Activated naive CD4-positive, alpha-beta T cell treated with anti-CD3 and anti-CD28 coated beads, Interleukin-2, amount 50 U/mL, for 16 hours (primary cell): ENCODE data around the gene L3MBTL4.
"Not testable (repeated sequence)": the region's sequence is repeated elsewhere in the genome, so short reads cannot be mapped to it uniquely, and the experiment has no call there.

ENCODE experiments used
- DNase-seq: peaks from one replicate; pipeline ENCODE4 v3.0.0-alpha.2; 2020

The L3MBTL4 gene

DNA sequence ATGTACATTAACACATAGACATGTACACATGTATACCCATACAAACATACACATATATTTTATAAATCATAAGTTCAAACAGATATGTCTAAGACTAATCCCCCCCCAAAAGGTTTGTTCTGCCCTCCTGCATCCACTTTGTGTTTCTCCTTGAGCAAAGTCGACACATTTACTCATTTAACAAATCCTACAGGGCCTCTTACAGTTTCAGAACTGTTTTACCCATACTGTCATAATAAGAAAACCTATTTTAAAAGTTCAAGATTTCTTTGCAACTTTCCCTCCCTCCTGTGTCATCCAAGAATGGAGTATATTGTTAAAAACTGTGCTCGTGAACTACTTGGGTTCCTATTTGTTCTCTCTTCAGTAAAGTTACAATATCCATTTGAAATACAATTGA, 166.7 kb downstream of the L3MBTL4 start:
- DNase-seq = no peak

DNA sequence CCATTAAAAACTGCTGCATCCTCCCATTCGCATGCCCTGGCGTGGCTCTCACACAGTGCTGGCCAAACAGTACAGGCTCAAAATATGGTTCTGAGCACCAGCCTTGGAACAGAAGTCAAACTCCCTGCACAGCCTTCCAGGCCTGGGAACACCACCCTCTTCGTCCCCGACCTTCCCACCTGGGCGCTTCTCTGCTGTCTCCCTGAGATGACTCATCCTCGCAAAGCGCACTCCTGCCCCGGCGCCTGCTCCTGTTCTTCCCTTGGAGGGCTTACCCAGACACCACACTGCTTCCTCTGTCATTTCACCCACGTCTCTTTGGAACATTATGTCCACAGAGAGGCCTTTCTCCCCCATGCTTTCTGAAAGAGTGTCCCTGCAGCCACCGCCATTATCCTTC, 172.7 kb downstream of the L3MBTL4 start:
- no peak for DNase-seq

- no peak for DNase-seq
Observed at GRCh38 chr18:6239716-6240115, 175.0 kb downstream of the L3MBTL4 start.

DNA sequence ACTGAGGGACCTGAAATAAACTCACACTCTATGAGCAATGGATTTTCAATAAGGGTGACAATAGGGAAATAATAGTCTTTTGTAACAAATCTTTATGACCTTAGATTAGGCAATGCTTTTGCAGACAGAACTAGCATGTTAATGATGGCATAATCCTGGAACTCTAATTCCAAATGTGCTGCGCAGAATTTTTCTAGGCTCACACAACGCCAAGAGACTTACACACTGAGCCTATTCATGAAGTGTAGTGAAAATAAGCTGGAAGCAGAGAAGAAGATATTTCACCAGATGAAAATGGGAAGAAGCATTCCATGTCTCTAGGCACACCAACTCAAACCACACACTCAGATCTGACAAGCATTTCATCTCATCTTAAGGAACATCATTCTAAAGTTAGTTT, 178.5 kb downstream of the L3MBTL4 start:
- no peak for DNase-seq

DNA sequence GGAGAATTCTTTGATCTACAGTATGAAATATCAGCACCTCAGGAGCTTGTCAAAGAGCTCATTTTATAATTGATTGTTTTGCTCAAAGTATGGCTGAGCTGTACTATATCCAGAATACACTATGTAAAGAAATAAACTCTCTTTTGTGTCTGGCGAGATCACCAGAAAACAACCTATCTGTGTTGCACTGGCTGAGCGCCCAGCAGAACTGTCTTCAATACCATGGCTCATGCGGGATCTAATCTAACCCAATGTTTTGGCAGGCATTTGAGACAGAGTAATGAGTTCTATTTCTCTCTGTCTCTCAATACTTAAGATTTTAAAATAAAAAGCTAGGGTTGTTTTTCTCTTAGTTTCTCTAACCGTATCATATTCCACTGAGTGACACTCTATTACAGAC, 192.4 kb downstream of the L3MBTL4 start:
- no peak for DNase-seq

DNA sequence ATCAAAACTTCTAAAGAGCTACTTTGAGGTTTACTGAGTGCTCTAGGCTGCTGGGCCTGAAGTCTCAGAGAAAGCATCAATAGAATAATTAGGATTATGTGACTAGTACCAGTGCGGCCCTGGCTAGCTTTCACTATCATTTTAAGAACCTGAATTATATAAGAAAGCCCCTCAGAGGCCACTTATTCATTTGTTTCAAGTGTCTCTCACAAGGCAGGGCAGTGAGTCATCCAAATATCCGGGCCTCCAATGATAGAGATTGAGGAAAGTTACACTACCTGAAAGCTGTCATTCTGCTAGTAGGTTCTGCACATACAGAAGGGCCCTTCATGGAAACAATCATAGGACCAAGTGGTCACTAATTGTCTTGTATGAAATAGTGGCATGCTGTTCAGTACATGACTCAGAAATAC, 193.1 kb downstream of the L3MBTL4 start:
- no peak for DNase-seq

DNA sequence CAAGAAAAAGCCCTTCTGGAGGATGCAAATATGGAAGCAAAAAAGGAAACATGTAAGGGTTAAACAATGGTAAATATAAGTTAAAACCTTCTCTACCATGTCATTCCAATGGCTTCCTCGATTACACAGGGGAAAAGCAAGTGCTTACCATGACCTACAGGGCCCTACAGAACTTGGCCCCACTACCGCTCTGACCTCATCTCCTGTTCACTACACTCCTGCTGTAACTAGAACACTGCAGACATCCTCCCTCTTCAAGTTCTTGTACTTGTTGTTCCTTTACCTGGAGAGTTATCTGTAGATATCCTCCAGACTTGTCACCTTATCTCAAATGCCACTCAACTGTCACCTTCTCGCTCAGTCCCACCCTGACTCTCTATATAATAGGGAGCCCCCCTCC, 194.6 kb downstream of the L3MBTL4 start:
- no peak for DNase-seq

GRCh38 chr18:6219116-6219717, 195.5 kb downstream of the L3MBTL4 start:
- DNase-seq = no peak

DNA sequence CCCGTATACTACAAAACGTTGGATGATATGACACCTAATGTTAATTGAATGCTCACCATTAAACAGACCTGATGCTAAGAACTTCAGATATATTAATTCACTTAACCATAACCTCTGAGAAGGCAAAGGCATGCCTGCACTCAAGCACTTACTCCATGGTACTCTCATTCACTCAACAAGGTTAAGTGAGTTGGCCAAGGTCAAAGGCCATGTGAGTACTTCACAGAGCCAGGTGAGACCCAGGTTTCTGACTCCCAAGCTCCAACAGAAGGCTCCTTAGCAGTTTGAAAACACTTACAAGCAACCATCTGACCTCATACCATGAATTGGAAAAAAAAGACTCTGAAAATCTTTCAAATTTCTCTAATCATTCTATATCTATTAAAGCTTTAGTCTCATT, 198.8 kb downstream of the L3MBTL4 start:
- no peak for DNase-seq

DNA sequence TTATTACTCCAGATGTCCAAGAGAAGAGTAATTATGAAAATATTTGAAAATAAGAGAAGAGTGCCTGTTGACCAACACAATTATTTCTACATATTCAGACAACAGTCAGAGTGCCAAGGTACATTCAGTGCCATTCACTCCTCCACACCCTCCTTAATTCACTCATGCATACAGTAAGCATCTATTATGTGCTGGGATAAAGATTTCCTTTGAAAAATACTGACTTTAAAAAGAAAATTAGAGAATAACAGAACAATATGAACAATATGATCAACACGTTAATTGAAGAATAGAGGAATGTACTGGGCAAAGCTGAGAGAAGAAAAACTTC, 203.6 kb downstream of the L3MBTL4 start:
- DNase-seq = no peak

DNA sequence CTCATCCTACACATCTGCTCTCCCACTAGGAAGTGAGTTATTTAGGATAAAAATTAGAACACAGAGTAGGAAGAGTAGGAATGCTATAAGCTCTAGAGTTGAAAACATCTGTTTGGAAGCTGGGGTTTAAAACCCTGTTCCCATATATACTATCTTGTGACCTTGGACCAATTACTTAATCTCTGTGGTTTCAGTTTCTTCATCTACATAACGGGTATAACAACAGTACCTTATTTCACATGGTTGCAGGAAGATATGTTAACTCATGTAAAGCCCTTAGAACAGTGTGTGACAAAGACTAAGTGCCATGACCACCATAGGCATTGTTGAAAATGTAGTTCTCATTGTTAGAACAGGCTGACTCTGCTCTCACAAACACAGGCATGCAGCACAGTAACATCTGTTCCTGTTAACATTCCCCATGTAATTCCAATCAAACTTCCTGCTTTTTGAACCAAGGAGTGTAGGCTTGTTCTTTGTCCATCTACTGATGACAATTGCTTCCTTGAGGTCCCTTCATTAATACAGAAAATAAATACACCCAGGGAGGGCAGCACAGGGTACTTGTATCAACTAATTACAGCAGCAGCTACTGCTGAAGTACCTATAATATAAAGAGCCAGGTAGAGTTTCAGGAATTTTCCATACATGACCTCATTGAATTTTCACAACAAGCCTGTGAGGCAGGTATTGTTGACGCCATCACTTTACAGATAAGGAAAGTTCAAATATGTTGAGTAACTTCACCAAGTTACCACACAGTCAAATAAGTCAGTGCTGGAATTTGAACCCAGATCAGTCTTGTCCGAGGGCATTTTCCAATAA, 204.2 kb downstream of the L3MBTL4 start:
- DNase-seq = no peak

DNA sequence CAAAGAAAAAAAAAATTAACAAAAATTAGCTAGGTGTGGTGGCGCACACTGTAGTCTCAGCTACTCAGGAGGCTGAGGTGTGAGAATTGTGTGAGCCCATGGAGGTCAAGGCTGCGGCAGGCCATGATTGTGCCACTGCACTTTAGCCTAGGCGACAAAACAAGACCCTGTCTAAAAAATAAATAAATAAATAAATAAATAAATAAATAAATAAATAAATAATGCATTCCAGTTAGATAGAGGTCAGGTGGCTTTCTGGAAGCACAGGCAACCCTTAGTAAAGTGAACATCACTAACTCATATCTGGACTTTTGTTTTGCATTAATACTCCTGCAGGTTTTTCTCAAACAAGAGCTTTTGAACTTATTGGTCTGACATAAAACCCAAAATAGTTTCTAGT, 206.8 kb downstream of the L3MBTL4 start:
- DNase-seq = no peak

- no peak for DNase-seq
Observed at GRCh38 chr18:6207116-6207515, 207.6 kb downstream of the L3MBTL4 start.

GRCh38 chr18:6205706-6206105, 209.0 kb downstream of the L3MBTL4 start:
- no peak for DNase-seq

GRCh38 chr18:6204476-6204875, 210.2 kb downstream of the L3MBTL4 start:
- no peak for DNase-seq

GRCh38 chr18:6203791-6204190, 210.9 kb downstream of the L3MBTL4 start:
- no peak for DNase-seq

GRCh38 chr18:6202861-6203260, 211.8 kb downstream of the L3MBTL4 start:
- no peak for DNase-seq

GRCh38 chr18:6200204-6200774, 214.4 kb downstream of the L3MBTL4 start:
- no peak for DNase-seq

GRCh38 chr18:6199777-6200176, 214.9 kb downstream of the L3MBTL4 start:
- DNase-seq = no peak

- DNase-seq = no peak
Observed at GRCh38 chr18:6198585-6198984, 216.1 kb downstream of the L3MBTL4 start.

- no peak for DNase-seq
Observed at GRCh38 chr18:6194640-6195039, 220.1 kb downstream of the L3MBTL4 start.

DNA sequence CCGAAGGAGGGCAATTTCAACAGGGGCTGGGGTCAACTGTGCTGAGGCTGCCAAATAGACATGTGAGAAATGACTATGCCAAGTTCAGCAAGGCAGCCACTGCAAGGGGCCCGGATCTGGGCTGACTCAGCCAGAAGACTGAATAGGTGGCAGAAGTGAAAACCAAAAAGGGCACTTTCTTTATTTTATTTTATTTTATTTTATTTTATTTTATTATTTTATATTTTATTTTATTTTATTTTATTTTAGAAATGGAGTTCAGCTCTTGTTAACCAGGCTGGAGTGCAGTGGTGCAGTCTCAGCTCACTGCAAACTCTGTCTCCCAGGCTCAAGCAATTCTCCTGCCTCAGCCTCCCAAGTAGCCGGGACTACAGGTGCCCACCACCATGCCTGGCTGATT, 228.9 kb downstream of the L3MBTL4 start:
- DNase-seq = not testable (repeated sequence)

DNA sequence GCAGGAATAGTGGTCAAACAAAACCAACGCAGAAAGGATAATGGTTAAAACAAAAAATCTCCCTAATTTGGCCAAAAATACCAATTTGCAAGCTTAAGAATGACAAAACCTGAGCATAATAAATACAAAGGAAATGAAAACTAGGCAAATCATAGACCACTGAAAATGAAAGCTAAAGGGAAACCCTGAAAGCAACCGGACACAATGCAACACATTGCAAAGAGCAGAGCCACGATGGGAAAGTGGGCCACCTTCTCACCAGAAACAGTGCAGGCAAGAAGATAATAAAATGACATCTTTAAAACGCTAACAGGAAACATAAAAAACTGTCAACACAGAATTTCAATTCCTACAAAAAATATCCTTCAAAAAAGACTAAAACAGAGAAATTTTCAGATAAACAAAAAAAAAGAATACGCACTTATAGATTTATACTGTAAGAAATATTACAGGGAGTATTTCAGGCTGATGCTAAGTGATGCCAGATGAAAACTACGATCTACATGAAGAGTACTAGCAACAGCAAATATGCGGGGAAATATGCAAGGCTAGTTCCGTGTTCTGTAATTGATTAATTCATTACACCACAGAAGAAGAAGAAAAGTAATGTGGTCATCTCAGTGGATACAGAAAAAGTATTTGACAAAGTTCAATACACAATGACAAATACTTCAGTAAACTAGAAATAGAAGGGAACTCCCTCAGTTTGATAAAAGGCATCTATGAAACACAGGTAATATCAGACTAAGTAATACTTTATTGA, 239.5 kb downstream of the L3MBTL4 start:
- DNase-seq = no peak

DNA sequence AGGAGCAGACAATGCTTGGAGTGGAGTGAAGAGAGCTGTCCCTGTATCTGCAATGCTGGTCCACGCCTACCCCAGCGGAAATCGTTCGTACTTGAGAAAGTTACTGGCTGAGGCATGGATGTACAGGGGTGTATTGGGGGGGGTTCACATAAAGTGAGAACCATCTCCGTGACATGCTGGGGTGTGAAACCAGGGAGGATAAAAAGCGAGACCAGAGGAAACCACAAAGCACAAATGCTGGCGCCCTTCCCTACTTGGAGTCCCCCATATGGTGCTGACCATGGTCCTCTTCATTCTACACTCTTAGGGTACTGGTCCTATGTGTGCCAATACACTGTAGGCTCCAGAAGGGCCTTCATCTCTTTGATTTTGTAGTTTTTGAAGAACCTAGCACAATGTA, 244.1 kb downstream of the L3MBTL4 start:
- DNase-seq = no peak
